Fibroblast of lung (primary cell): ENCODE results near the gene DPYSL3.

Source experiments
- EZH2 ChIP-seq: IDR thresholded peaks from 2 replicates; pipeline ENCODE4 v1.5.1; 2012; ENCODE audit warnings: low read length, control low read depth, mild to moderate bottlenecking; ENCODE audit errors: missing control alignments
- TF ChIP-seq, protein P1 (sequence below), 2 donors: IDR thresholded peaks in 1 of 2; conservative IDR thresholded peaks in 1 of 2; 1 replicate in 1 of 2; 2 replicates in 1 of 2; pipeline ENCODE4 v1.5.1; 2011 to 2012; ENCODE audit warnings: low read length in 2 of 2, control low read depth in 1 of 2, inconsistent platforms in 1 of 2, low read depth in 1 of 2, mild to moderate bottlenecking in 1 of 2

DNA sequence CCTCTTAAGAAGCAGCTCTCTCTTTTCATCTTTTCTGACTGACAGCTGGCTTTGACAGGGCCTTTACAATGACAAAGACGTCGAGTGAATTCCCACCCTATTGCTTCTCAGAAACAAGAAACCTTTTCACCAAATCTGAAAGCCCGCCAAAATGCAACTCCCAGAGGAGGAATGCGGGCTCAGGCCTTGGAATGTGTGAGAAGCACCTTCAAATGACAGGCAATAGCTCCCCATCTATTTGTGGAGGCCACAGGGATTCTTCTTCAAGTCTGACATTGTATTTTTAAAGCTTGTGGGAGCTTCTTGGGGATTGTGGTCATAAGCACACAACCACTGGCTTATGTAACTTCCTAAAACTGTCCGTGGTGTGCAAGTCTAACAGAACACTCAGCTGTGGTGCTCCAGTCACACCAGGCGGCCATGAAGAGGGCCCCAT lies 72.7 kb downstream of the DPYSL3 start:
- TF ChIP-seq, protein P1, sequence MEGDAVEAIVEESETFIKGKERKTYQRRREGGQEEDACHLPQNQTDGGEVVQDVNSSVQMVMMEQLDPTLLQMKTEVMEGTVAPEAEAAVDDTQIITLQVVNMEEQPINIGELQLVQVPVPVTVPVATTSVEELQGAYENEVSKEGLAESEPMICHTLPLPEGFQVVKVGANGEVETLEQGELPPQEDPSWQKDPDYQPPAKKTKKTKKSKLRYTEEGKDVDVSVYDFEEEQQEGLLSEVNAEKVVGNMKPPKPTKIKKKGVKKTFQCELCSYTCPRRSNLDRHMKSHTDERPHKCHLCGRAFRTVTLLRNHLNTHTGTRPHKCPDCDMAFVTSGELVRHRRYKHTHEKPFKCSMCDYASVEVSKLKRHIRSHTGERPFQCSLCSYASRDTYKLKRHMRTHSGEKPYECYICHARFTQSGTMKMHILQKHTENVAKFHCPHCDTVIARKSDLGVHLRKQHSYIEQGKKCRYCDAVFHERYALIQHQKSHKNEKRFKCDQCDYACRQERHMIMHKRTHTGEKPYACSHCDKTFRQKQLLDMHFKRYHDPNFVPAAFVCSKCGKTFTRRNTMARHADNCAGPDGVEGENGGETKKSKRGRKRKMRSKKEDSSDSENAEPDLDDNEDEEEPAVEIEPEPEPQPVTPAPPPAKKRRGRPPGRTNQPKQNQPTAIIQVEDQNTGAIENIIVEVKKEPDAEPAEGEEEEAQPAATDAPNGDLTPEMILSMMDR (conservative IDR thresholded peaks at IDR 0.05 in 1 of 2, IDR thresholded peaks at IDR 0.05 in 1 of 2; ENCODE audit: low read depth in 1 of 2, low read length in 2 of 2), result no peak
- no peak for TF ChIP-seq EZH2
